HS-27A (cell line): ENCODE measurements around the gene PPIL6.
A peak's percentile ranks its signal among the peaks of the same experiment; 100 is the strongest.

Experiments used
- DNase-seq: peaks from one replicate; pipeline ENCODE4 v3.0.0-alpha.2; 2012; ENCODE audit warnings: low read depth, missing footprints

PPIL6 gene

DNA sequence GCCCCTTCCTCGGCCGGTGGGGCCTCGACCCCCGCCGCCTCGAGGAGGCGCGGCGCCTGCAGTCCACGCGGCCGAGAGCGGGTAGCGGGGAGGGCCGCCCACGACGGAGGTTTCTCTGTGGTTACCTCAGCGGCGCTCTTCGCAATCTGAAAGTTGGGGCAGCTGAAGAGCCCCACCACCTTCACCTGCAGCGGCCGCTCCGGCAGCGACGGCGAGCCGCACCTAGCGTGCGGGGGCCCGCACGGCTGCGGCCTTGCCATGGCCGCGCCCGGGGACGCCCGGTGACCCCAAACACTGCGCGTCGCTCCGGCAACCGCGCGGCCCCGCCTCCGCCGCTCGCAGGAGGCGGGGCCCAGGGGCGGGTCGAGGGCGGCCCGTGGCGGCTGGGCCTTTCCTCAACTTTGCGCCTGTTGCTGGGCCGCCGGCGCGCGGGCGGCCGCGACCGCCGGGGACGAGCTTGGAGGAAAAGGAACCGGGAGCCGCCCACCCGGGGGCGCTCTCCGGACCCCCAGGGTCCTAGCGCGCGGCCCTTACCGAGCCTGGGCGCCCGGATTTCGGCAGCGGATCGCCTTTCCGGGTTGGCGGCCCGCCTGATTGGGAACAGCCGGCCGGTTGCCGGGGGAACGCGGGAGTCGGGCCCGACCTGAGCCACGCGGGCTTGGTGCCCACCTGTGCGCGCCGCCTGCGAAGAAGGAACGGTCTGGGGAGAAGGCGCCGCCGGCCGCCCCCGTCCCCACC is at the start of gene PPIL6, which contains the start of gene SMPD2:
Gene PPIL6, minus strand, starts transcription at position 298 of the 738 bp plus-strand sequence. Its CDS starts 38 bp downstream, at position 260.
Gene SMPD2, plus strand, starts transcription at position 394 of the 738 bp plus-strand sequence. CDS start 398 bp downstream, outside the sequence.
- DNase-seq = peak; percentile 57

- no peak for DNase-seq
Measured at GRCh38 chr6:109488001-109488400, 47.6 kb upstream of the PPIL6 start.

GRCh38 chr6:109486068-109486467 is 45.6 kb upstream of the PPIL6 start:
- no peak for DNase-seq

GRCh38 chr6:109485266-109485935 is 45.0 kb upstream of the PPIL6 start:
- DNase-seq = no peak

DNA sequence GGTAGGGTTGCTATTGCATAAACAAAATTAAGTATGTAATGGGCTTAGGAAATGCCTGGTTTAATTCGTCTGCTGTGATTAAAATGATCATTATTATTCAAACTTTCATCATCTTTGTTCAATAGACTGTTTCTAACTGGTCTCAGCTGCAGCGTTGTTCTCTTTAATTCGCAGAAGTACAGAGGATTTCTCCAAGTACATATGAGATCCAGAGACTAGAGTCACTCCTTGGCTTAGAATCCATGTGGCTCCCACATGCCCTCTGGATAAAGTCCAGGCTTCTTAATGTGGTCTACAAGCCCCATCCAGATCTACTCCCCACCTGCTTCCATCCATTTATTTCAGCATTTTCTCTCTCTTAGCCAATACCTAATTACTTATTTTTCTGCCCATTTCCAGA is 43.7 kb upstream of the PPIL6 start:
- no peak for DNase-seq

- DNase-seq = peak; percentile 7
Measured at GRCh38 chr6:109483735-109484057, 43.3 kb upstream of the PPIL6 start.

DNA sequence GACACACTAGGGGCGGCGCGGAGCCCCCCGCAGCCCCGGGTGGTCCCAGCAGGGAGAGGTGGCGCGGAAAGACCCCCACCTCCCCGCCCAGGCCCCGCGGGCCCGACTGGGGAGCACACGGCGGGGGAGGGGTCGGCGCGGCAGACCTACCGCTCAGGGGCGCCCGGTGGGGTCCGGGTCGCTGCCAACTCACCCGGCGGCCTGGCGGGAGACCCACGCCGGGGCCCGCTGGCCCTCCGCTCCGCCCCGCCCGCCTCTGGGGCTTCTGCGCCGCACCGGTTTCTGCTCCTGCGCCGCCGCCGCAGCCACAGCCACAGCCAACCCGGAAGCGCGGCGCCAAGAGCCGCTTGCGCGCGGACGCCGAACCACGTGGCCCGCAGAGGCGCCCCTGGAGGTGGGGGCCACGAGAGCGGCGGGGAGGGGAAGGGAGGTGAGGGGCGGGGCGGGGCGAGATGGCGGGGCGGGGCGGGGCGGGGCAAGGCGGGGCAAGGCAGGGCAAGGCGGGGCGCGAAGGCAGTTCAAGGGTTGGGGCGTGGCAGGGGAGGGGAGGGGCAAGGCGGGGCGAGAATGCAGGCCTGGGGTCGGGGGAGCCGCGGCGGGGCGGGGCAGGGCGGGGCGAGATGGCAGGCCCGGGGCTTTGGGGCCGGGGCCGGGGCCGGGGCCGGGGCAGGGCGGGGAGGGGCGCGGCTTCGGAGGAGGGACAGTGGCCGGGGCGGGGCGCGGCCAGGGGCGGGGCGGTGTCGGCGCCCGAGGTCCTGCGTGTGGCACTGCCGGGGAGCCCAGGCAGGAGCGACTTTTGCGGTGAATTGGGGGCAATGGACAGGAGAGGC is 42.7 kb upstream of the PPIL6 start, which contains the start of gene ZBTB24:
Gene ZBTB24, minus strand, starts transcription at position 315 of the 830 bp plus-strand sequence. CDS start 1,193 bp downstream, outside the sequence.
- DNase-seq = peak; percentile 48

DNA sequence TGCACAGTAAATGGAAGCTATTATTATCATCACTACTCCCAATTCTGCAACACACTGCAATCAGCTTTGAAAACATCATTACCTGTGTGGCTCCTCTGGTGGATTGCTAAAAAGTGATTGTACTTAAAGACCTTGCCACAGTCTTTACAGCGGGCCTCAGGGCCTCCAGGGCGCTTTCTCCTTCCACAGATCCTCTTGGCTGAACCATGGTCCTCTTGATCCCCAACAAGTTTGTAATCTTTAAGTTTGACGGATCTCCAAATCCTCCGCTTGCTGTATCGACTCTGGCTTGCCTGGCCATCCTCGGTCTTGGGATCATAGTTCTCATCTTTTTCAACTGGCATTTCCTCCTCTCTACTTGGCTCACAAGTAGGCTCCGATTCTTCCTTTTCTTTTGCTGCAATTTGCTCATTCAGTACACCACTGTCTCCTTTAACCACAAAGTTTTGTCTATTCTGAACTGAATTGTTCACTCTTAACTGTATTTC is 40.6 kb upstream of the PPIL6 start:
- DNase-seq = no peak

- DNase-seq = no peak
Measured at GRCh38 chr6:109478841-109479624, 38.6 kb upstream of the PPIL6 start.

- no peak for DNase-seq
Measured at GRCh38 chr6:109478222-109478805, 37.9 kb upstream of the PPIL6 start.

- no peak for DNase-seq
Measured at GRCh38 chr6:109477725-109478124, 37.3 kb upstream of the PPIL6 start.

GRCh38 chr6:109477184-109477583 is 36.8 kb upstream of the PPIL6 start:
- no peak for DNase-seq

- DNase-seq = no peak
Measured at GRCh38 chr6:109475625-109476024, 35.2 kb upstream of the PPIL6 start.

- DNase-seq = no peak
Measured at GRCh38 chr6:109474995-109475394, 34.6 kb upstream of the PPIL6 start.

DNA sequence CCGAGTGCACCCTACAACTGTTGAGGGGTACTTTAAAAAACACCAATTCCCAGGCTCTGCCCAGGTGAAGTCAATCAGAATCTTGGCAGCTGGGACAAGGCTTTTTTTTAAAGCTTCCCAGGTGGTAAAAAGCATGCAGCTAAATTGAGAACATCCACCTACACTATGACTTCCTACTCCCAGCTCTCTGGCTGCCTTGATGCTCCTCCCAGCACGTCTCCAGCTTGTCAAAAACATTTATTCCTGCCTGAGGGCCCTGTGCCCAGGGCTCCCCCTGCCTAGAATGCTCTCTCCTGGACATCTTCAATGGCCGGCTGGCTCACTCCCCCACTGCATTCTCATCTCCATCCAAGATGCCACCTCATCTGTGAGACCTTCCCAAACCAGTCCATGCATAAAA is 32.7 kb upstream of the PPIL6 start:
- no peak for DNase-seq

- no peak for DNase-seq
Measured at GRCh38 chr6:109472132-109472995, 31.9 kb upstream of the PPIL6 start.

GRCh38 chr6:109471105-109471810 is 30.8 kb upstream of the PPIL6 start:
- no peak for DNase-seq

DNA sequence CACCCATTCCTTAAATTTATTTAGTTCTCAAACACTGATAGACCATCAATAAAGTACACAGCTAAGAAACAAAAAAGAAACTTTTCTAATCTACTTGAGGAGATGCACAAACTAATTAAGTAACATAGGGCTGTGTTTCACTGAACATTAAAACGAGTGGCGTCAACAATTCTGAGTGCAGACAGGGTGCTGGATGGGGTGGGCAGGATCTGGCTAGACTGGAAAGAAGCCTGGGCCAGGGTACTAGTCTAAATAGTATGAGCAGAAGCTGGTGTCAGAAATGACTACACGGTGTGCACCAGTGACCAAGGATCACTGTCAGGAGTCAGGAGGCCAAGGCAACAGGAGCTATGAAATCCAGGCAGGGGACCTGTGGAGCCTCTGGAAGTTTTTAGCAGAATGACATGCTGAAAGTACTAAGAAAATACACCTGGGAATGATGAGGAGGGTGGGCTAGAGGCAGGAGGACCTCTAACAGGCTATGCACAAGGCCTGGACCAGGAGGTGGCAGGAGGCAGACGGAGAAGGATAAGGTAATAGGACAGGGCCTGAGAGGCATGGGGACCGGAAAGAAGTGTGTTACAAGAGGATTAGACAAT is 29.3 kb upstream of the PPIL6 start:
- no peak for DNase-seq

- no peak for DNase-seq
Measured at GRCh38 chr6:109467696-109468095, 27.3 kb upstream of the PPIL6 start.
